Peyer's patch (tissue), 4 donors: ENCODE results near the gene REC114.

Source experiments
- POLR2A ChIP-seq, 2 donors: fragments of 450-650 bp; IDR thresholded peaks; one replicate each; pipeline ENCODE4 v1.5.1; 2017; ENCODE audit warnings: antibody characterized with exemption in 2 of 2, mild to moderate bottlenecking in 2 of 2, moderate library complexity in 2 of 2
- TF ChIP-seq, protein P1 (sequence below), 6 experiments: fragments of 450-650 bp in 4 of 6; fragments of 200-600 bp in 2 of 6; sonication (generic) in 1 of 6; IDR thresholded peaks; one replicate each; pipeline ENCODE4 v1.5.1; 2017 to 2019; ENCODE audit warnings: antibody characterized with exemption in 6 of 6, mild to moderate bottlenecking in 3 of 6, moderate library complexity in 1 of 6

- TF ChIP-seq, protein P1, sequence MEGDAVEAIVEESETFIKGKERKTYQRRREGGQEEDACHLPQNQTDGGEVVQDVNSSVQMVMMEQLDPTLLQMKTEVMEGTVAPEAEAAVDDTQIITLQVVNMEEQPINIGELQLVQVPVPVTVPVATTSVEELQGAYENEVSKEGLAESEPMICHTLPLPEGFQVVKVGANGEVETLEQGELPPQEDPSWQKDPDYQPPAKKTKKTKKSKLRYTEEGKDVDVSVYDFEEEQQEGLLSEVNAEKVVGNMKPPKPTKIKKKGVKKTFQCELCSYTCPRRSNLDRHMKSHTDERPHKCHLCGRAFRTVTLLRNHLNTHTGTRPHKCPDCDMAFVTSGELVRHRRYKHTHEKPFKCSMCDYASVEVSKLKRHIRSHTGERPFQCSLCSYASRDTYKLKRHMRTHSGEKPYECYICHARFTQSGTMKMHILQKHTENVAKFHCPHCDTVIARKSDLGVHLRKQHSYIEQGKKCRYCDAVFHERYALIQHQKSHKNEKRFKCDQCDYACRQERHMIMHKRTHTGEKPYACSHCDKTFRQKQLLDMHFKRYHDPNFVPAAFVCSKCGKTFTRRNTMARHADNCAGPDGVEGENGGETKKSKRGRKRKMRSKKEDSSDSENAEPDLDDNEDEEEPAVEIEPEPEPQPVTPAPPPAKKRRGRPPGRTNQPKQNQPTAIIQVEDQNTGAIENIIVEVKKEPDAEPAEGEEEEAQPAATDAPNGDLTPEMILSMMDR (IDR thresholded peaks at IDR 0.05) = no peak
- no peak for TF ChIP-seq POLR2A (IDR thresholded peaks at IDR 0.05)
These were observed 82.0 kb downstream of the REC114 start for GRCh38 chr15:73524919-73525318.
